SIG-M5 treated with dmso at 0.1 percent for 504 hours (cell line): Measurements from ENCODE around the gene ZCCHC17.
"Not testable (repeated sequence)": the region's sequence is repeated elsewhere in the genome, so short reads cannot be mapped to it uniquely, and the experiment has no call there.

Source experiments
- DNase-seq: peaks from one replicate; lab custom pipeline; 2025; ENCODE audit not compliant: unreplicated experiment; lab: John Stamatoyannopoulos, UW

ZCCHC17 gene

GRCh38 chr1:31296486-31297276 lies at the start of gene ZCCHC17, which contains the start of gene SNRNP40:
Gene ZCCHC17, plus strand, starts transcription at chr1:31297032. Its CDS starts 13,067 bp downstream, at chr1:31310099.
Gene SNRNP40, minus strand, starts transcription at chr1:31296788. Its CDS starts 37 bp downstream, at chr1:31296751.
- peak; percentile 98 for DNase-seq

- DNase-seq = no peak
Measured at GRCh38 chr1:31248276-31248675, 48.6 kb upstream of the ZCCHC17 start.

- DNase-seq = no peak
Measured at GRCh38 chr1:31249854-31250253, 47.0 kb upstream of the ZCCHC17 start.

- DNase-seq = no peak
Measured at GRCh38 chr1:31257213-31257612, 39.6 kb upstream of the ZCCHC17 start.

- no peak for DNase-seq
Measured at GRCh38 chr1:31258581-31258980, 38.3 kb upstream of the ZCCHC17 start.

GRCh38 chr1:31259746-31260145 lies 37.1 kb upstream of the ZCCHC17 start:
- no peak for DNase-seq

GRCh38 chr1:31261916-31262315 lies 34.9 kb upstream of the ZCCHC17 start:
- no peak for DNase-seq

GRCh38 chr1:31262393-31262792 lies 34.4 kb upstream of the ZCCHC17 start:
- DNase-seq = not testable (repeated sequence)

- no peak for DNase-seq
Measured at GRCh38 chr1:31263408-31263807, 33.4 kb upstream of the ZCCHC17 start.

- no peak for DNase-seq
Measured at GRCh38 chr1:31264790-31265386, 31.9 kb upstream of the ZCCHC17 start.

- DNase-seq = no peak
Measured at GRCh38 chr1:31266547-31266946, 30.3 kb upstream of the ZCCHC17 start.

GRCh38 chr1:31272369-31272768 lies 24.5 kb upstream of the ZCCHC17 start:
- no peak for DNase-seq

- DNase-seq = no peak
Measured at GRCh38 chr1:31273619-31274018, 23.2 kb upstream of the ZCCHC17 start.

- not testable (repeated sequence) for DNase-seq
Measured at GRCh38 chr1:31282426-31282825, 14.4 kb upstream of the ZCCHC17 start.

GRCh38 chr1:31287791-31288190 lies 9.0 kb upstream of the ZCCHC17 start:
- not testable (repeated sequence) for DNase-seq

- no peak for DNase-seq
Measured at GRCh38 chr1:31289021-31289420, 7.8 kb upstream of the ZCCHC17 start.

- no peak for DNase-seq
Measured at GRCh38 chr1:31295874-31296485, 852 bp upstream of the ZCCHC17 start.

- peak; percentile 35 for DNase-seq
Measured at GRCh38 chr1:31297277-31298247, 730 bp downstream of the ZCCHC17 start.

GRCh38 chr1:31299365-31299764 lies 2.5 kb downstream of the ZCCHC17 start:
- DNase-seq = no peak

- DNase-seq = no peak
Measured at GRCh38 chr1:31300193-31300592, 3.4 kb downstream of the ZCCHC17 start.
